ENCODE measurements around the gene SLC6A6.
A peak's percentile ranks its signal among the peaks of the same experiment; 100 is the strongest.

SLC6A6 gene

DNA sequence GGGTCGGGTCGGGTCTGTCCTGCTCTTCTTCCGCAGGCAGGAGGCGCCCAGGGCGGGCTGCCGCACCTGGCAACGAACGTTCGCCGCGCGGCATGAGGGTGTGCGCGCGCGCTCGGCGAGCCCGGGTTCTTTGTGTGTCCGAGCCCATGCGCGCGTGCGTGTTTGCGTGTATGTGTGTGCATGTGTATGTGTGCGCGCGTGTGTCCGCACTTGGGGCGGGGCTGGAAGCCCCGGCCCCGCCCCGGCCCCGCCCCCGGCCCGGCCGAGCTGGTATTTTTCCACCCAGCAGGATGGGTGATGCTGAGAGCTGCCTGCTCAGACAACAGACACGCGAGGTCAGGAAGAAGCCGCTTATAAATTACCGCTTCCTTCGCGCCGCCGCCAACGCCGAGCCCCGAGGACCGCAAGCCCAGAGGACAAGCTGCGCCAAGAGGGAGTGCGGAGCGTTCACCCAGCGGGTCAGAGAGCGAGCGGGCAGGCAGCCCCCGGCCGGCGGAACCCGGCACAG is at the start of gene SLC6A6:
SLC6A6 (plus strand) TSS at position 303 of the 508 bp plus-strand sequence. CDS start 41,029 bp downstream, outside the sequence.
- DNase-seq, result peak; percentile 93

DNA sequence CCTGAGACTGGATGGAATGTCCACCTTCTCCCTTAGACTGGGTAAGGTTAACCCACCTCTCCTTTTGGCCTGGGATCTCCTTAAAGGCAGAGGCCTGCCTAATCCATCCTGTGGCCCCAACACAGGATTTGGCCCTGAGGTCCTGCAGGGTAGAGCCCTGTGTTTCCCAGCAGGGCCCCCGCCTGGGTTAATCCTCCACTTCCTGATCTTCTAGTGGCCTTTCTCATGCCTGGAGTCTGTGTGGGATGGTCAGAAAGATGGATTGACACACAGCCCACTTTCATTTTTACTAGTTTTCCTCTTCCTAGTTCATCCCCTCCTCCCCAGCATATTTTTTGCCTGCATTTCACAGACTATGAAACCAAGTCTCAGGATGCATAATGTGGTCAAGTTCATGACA is 48.9 kb upstream of the SLC6A6 start:
- no peak for DNase-seq

DNA sequence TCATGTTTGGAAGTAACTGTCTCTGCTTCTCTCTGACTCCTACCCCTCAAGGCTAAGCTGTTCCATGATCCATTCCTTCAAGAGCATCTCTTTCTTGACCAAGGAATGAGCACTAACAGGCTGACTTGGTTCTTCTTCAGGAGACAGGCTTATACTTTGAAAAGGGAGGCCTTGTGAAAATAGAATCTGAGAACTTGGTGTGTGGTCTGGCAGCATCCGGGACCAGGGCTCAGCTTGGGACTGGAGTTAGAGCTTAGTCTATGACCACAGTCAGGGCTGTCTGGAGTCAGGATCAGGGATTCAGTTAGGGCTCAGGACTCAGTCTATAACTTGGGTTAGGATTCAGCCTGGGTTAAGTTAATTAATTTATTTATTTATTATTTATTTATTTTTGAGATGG is 44.9 kb upstream of the SLC6A6 start:
- DNase-seq, result no peak

DNA sequence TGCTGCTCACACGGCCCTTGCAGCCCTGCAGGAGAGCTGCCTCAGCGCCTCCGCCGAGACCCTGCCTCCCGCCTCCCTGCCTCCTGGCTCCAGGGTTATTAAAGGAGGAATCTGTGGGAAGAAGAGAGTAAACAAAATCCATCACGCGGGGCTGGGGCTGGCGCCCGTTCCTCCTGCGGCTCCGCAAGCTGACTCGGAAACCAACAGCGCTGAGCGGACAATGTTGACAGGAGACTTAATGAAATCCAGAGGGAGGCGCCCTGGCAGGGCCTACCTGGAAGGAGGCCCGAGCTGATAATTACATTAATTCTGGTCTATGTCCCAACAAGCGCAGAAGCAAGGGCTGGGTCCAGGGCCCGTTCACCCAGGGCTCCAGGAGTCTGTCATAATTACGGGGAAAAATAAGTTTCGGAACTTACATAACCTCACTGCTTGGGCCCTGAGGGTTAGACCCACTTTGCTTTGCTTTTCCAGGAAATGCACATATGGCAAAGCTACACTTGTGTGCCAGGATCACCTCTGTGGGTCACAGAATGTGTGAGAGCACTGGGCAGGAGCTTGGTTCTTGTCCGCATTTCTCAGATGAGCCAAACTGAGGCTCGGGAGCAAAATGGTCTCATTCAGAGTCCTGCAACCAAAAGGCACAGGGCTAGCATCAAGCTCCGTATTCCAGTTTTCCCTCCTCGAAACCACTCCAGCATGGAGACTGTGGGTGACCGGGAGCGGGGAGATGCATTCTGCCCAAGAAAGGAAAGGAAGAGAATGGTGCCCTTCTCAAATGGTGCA is 43.8 kb upstream of the SLC6A6 start:
- no peak for DNase-seq

DNA sequence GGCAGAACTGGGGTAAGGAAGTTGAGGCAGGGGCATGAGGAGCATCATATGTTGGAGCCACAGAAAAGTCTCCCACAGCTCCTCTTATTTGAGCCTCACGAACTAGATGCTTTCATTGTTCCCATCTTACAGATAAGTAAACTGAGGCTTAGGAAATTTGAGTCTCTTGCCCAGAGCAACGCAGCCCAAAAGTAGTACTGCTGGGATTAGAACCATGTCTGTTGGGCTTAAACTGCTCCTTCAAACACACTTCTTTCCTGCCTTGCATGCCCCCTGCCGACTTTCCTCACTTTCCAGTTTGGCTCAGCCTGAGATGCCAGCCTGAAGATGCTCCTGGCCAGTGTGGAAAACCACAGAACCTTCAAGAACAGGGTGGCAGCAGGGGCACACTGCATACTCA is 43.1 kb upstream of the SLC6A6 start:
- no peak for DNase-seq

DNA sequence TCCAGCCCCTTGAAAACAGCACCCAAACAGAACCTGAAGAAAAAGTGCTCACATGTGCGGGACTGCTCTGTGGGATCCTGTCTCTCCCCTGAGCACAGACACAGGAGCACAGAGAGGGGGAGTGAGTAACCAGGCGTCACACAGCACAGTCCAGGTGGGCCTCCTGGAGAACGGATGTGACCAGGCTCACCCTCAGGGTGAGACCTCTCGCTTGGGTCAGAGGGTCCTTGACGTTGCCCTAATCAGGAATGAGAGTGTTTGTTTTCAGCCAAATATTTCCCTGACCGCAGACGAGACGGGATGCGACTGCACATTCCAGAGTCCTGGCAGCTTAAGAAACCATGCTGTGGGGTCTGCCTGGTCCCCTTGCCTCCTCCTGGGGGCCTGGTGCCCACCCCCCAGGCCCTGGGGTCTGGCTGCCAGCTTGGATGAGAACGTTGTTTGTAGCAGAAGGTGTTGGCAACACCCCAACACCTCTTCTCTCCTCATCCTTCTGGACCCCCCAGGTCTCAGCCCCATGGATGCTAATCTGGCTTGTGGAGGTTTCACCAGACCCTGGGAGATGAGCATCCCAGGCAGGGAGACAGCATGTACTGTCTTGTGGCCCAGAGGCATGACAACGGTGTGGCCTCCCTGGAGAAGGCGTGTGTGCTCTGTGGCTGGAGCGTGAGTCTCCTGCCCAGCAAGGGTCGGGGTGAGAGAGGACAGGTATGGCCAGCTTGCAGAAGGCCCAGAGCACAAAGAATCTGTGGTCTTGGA is 42.1 kb upstream of the SLC6A6 start:
- DNase-seq, result no peak

DNA sequence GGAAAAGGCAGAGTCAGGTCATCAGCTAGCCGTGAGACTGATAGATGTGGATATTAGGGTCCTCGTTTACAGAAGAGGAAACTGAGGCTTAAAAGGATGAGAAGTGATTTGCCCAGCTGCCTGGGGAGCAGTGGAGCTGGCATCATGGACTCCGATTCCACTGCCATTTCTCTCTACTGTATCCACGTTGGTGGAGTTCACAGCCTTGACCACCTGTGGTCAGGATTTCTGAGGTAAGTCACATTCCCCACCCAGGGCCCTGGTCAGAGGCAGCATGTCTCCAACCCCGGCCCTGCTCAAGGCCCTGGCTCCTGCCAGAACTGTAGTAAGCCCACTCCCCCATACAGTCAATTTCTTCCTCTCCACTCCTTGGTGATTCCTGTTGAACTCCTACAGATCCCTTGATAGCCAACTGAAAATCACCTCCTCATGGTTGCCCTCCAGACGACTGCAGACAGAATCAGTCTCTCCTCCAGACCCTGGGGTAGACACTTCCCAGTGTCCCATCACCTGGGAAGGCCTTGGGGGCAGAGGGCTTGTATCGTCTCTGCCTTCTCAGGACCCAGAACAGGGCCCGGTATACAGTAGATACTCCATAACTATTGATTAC is 41.2 kb upstream of the SLC6A6 start:
- no peak for DNase-seq

DNA sequence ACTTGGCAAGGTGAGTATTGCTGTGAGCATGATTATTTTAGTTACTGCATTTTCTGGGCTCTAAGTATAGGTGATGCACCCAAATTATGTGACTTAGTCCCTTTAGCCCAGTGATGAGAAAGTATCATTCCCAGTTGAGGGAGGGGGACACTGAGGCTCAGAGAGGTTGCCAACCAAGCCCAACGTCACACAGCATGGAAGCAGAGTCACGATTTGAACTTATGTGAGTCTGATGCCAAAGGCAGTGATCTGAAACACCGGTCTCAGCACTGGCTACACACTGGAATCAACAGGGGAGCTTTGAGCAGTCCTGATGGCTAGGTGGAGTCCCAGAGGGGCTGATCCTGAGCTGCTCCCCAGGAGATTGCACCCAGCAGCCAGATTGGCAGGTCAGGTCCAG is 39.5 kb upstream of the SLC6A6 start:
- no peak for DNase-seq

DNA sequence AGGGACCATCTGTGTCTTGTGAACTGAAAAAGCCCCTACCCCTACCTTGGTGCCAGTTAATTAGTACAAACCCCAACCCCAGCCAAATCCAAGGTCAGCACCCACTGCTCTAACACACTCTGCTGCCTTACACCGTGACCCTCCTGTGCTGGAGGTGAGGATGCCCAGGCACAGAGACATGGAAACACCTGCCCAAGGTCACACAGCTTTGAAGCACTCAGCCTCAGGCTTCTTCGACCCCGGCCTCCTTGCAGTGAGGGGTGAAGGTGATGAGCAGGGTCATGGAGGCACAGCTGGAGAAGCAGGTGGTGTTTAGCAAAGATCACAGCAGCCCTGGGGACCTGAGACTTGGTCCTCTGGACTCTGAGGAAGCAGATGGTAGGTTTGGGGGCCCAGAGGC is 39.0 kb upstream of the SLC6A6 start:
- no peak for DNase-seq

DNA sequence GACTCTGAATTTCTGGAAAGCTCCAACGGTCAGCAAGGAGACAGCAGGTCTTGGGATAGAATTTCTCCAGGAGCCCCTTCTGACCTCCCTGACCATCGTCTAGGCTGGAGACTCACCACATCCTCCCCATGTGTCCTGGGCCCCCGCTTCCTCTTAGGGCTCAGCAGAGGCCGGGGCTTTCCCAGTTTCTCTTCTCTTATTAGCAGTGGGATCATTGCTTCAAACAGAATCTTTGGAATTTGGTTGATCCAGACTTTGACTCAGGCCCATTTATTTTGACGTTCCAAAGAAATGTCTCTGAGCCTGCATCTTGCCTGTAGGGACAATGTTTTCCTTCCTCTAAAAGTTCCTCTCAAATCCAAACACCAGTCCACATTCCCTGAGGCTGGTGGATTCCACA is 38.4 kb upstream of the SLC6A6 start:
- peak; percentile 65 for DNase-seq

DNA sequence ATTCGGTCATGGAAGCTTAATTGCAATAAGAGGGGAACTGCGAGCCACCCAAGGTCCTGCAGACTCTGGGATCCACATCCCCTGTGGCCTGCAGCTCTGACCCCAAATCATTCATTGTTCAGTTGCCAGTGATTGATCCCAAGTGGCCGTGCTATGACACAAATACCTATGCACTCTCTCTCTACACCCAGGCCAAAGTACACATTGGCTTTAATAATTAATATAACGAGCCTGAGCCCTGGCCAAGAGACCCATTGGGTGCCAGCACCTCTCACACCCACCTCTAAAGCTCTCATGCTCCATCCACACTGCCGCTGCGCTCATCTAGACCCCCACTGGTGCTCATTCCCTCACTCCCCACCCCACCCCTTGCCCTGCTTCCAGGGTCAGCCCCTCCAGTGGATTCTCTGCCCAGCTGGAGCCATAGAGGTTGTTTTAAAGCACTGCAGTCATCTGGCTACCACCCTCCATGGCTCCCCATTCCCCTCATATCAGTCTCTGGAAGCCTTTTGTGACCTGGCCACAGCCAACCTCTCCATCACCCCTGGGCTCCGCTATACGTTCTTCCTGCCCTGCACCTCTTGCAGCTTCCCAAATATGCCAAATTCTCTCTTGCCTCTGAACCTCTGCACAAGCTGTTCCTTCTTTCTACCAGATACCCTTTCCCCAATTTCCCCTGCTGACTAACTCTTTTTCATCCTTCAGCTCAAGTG is 37.7 kb upstream of the SLC6A6 start:
- no peak for DNase-seq

DNA sequence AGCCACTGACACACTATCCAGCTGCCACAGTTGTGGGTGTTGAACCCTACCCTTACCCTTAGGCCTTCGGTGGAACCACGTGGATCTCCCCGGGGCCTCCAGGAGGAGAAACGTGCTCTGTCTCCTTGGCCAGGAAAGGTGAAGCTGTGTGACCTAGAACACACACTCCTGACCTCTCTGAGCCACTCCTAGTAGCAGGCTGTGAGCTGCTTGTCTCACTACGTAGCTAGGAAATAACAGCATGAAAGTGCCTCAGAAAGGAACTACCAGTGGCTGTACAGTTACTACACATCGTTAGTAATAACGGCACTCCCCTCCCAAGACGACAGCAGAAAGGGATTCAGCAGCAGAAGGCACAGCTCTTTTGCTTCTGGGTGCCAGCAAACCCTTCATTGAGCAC is 36.2 kb upstream of the SLC6A6 start:
- no peak for DNase-seq

DNA sequence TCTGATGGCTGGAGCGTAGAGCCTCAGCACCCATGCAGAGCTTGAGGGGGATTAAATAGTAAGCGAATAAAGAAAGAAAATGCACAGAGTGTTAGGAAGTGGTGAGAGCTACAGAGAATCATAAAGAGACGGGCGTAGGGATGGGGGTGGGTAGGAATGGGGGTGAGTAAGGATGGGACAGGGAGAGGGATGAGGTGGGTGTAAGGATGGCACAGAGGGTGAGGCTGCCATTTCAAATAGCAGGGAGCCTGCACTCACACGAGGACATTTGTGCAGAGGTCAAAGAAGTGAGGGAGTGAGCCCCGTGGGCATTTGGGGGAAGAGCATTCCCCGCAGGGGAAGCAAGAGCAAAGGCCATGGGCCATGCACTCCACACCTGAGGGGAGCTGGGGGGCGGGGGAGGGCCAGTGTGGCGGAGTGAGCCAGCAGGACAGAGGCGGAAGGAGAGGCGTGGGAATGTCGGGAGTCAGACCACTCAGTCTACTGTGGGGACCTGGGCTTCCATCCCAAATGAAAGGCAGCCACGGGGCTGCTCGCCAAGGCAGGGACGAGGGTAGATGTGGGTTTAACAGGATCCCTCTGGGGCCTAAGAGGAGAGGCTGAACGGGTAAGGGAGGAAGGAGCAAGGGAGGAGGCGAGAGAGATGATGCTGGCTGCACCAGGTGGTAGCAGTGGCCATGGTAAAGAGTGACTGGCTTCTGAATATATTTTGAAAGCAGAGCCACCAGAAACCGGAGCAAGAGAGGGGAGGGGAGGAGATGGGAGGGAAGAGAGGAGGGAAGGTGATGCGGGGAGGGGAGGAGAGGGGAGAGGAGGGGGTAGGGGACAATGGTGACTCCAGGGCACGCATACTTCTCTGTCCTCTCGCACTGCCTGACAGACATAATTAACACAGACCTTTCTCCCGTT is 35.2 kb upstream of the SLC6A6 start:
- no peak for DNase-seq

DNA sequence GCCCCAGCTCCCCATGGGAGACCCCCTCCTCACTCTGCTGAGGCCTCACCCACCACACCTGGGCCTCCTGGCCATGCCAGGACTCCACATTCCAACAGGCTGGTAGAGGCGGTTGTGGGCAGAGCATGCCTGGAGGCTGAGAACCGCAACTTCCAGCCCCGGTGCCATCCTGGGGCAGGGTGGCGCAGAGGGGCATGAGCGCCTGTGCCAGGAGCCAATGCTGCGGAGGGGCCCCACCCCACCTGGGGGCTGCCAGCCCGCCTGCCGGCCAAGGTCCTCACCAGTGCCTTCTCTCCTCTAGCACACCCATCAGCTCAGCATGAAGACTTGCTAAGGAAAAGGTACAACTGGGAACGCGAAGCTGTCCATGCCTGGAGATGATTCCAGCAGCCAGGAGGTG is 34.3 kb upstream of the SLC6A6 start:
- no peak for DNase-seq

DNA sequence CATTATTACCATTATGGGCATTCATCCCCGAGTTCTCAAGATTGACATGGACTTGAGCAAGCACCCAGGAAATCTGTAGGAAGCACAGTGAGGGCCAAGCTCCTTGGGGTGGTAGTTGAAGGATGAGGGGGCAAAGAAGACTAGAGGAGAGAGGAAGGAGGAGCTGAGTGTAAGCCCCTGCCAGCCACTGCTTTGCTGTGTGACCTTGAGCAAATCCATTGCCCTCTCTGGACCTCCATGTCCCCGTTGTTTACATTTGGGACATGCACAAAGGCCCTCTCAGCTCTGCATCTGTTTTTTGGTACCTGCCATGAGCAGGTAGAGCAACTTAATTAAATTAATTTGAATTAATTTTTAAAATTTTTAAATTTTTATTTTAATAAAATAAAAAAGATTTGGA is 33.5 kb upstream of the SLC6A6 start:
- no peak for DNase-seq

DNA sequence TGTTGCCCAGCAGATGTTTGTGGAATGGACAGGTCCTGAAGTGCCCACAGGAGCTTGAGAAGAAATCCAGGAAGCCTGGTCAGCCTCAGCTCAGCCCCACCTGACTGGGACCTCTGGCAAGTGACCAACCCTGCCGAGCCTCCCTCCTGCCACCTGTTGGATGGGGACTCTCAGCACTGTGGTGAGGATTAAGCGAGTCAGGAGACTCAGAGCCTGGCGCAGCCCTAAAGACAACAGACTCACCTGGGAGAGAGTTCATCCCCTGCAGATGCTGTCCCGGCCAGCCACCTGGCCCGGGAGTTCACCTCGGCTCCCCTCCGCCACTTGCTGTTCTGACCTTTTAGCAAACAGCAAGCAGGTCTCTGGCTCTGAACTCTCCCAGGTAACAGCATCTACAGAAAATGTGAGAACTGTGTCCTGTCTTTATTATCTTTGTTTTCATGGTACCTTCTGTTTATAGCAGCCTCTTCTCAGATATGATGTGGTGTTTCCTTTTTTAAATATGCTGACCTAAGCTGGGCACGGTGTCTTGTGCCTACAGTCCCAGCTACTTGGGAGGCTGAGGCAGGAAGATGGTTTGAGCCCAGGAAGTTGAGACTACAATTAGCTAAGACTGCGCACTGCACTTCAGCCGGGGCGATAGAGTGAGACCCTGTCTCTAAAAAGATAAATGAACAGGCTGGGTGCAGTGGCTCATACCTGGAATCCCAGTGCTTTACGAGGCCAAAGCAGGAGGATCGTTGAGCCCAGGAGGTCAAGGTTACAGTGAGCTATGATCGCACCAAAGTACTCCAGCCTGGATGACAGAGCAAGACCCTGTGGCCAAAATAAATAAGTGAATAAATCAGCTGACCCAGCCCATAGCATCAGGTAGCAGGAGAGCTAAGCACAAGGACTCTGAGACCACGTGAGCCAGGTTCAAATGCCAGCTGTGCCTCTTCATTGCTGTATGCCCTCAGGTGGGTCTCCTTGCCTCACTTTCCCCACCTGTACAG is 32.4 kb upstream of the SLC6A6 start:
- DNase-seq, result no peak

DNA sequence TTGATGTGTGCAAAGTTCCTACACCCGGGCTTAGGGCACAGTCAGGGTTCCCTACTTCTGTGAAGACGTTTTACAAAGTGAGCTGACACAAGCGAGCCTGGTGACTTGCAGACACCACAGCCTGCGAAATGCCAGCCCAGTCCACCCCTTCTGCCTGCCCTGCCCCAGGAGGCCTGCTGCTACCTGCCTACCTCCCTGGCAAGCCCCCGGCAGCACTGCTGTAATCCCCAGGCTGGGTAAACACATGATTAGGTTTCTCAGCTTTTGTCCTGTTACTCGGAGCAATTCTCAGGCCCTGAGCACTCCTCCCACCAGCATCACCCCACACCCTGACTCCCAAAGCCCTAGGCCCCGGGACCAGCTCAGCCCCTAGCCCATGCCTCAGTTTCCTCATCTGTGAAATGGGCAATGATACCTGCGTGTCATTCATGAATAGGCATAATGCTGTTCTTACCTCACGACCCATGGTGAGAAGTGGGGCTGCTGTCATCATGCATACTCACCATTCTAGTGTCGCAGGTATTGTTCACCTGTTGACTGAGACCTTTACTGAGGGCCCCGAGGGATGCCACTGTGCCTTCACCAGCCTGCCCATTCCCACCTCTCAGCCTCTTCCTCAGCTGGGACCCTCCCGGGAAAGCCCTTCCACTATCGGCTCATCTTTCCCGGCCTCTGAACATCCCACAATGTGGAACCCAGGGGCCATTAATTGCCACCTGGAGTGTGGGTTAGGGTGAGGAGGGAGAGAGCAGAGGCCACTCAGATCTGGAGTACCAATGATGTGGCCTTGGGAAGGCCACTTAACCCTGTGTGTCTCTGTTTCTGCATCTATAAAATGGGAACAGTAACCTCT is 31.5 kb upstream of the SLC6A6 start:
- DNase-seq, result no peak

DNA sequence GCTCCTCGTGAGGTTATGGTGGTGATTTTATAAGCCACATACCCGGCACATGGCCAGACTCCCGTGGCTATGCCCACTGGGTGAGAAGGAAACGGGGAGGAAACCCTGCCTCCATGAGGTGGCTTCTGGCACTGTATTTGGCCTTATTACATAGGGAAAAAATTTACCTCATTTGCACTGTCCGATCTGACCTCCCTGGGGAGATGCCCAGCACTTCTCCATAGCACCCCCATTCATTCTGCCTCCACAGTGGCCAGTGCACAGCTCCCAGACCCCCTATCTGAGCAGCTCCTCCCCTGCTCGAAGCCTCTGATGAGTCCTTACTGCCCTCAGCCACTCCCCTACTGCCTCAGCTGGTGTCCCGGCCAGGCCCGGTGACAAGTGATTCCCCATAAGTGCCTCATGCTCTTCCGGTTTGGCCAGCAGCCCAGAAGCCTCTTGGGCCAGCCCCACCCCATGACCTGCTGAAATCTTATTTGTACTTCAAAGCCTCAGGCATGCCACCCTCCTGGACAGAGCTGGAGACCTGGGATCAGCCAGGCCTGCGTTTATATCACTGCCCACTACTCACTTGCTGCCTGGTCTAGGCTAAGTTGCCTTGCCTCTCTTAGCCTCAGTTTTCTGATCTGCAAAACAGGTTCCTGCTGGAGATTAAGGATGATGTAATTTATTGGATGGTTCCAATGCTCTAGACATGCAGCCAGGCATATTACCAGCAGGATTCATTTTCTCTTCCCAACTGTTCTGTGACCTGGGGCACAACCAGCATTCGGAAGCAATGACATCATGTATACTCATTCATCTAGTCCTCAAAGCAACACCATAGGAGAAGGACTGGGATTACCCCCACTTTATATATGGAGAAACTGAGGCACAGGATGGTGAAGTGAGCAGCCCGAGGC is 30.6 kb upstream of the SLC6A6 start:
- peak; percentile 82 for DNase-seq

DNA sequence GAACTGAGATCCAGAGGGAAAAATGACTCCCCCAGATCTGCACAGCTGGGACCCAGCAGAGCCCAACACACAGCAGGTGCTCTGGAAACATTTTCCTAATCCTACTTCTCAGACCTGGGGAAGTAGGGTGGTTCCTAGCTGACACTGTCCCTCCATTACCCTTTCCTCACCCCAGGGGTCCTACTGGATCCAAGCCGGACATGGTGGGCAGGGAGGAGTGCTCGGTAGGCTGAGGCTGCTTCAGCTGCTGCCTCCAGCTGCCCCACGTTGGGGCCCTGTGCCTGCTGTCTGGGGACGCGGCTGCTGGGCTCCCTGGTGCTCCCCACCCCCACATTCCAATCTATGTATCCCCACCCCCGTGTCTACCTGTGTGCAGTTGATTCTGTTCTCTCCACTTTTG is 29.8 kb upstream of the SLC6A6 start:
- no peak for DNase-seq

Data from EL (cell line).